Measurements from ENCODE around the gene AGTR1.

AGTR1 gene

GRCh38 chr3:148789906-148790305 lies 92.2 kb downstream of the AGTR1 start:
- no peak for TF ChIP-seq CTCF (IDR thresholded peaks at IDR 0.05; ENCODE audit: low read length, missing control alignments)
- no peak overlapping the region for H3K4me3 ChIP-seq (replicated peaks; ENCODE audit: low read depth, low read length)
- DNase-seq (ENCODE audit: low read depth), result no peak

- no peak overlapping the region for H3K4me3 ChIP-seq (replicated peaks; ENCODE audit: low read depth, low read length)
- DNase-seq (ENCODE audit: low read depth), result no peak
- TF ChIP-seq CTCF (IDR thresholded peaks at IDR 0.05; ENCODE audit: low read length, missing control alignments), result no peak
Measured at GRCh38 chr3:148790370-148790769, 92.7 kb downstream of the AGTR1 start.

GRCh38 chr3:148790851-148791735 lies 93.4 kb downstream of the AGTR1 start:
- peak; percentile 11 for DNase-seq (ENCODE audit: low read depth)
- no peak for TF ChIP-seq CTCF (IDR thresholded peaks at IDR 0.05; ENCODE audit: low read length, missing control alignments)
- no peak overlapping the region for H3K4me3 ChIP-seq (replicated peaks; ENCODE audit: low read depth, low read length)

DNA sequence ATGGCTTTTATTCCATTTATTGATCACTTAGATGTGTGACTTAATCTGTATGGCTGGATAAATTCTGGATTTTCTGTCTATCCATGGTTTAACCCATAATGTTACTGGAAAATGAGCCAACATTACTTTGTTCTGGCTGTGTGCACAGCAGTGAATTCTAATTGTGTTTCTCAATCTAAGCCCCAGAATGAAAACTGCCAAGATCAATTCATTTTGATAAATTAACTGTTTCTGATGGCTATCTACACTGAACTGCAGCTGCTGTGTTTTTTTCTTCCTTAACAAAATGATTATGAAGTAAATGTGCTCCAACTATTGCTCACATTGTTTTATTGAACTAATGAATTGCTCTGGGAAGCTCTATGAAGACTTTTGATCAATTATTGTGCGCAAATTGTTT lies 94.2 kb downstream of the AGTR1 start:
- H3K4me3 ChIP-seq (replicated peaks; ENCODE audit: low read depth, low read length), result no peak overlapping the region
- no peak for DNase-seq (ENCODE audit: low read depth)
- no peak for TF ChIP-seq CTCF (IDR thresholded peaks at IDR 0.05; ENCODE audit: low read length, missing control alignments)

DNA sequence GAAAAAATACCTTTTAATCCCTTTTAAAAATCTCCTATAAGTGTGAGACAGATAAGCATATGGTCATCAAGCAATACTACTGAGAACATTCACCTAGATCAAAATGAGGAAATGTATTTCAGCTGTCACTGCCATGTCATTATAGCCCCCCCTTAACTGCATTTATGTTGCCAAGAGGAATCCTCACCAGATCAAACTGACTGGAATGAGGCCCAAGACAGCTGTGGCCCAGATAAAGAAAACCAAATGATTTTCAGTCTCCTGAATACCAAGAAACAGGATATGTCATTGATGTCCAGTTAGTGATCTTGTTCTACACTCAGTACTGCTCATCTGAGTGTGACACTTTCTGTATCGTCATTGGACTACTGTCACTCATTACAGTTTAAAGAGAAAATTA lies 94.8 kb downstream of the AGTR1 start:
- DNase-seq (ENCODE audit: low read depth), result no peak
- no peak for TF ChIP-seq CTCF (IDR thresholded peaks at IDR 0.05; ENCODE audit: low read length, missing control alignments)
- no peak overlapping the region for H3K4me3 ChIP-seq (replicated peaks; ENCODE audit: low read depth, low read length)
